ENCODE measurements around the gene TMOD3.

Gene TMOD3

GRCh38 chr15:51904421-51904820 lies 75.0 kb downstream of the TMOD3 start:
- H3K36me3 Mint-ChIP-seq = peaks cover 70% of the 10 kb centered on the region

GRCh38 chr15:51904931-51905330 lies 75.5 kb downstream of the TMOD3 start:
- Mint-ChIP-seq H3K4me3 (no peak overlapping the region), H3K4me1 (no peaks in the 10 kb centered on the region), H3K27ac (no peak overlapping the region), H3K36me3 (peaks cover 69% of the 10 kb centered on the region), H3K9me3 (no peaks in the 10 kb centered on the region), H3K27me3 (no peaks in the 10 kb centered on the region)
- ATAC-seq = no peak

More at GRCh38 chr15:51904421-51904820, 75.0 kb downstream of the TMOD3 start:
- no peak for ATAC-seq
- Mint-ChIP-seq H3K27me3 (no peaks in the 10 kb centered on the region), H3K4me1 (no peaks in the 10 kb centered on the region), H3K27ac (no peak overlapping the region), H3K4me3 (no peak overlapping the region), H3K9me3 (no peaks in the 10 kb centered on the region)

GRCh38 chr15:51907136-51907862 lies 77.8 kb downstream of the TMOD3 start:
- Mint-ChIP-seq H3K36me3 (peaks cover 61% of the 10 kb centered on the region), H3K9me3 (no peaks in the 10 kb centered on the region), H3K4me3 (no peak overlapping the region), H3K4me1 (no peaks in the 10 kb centered on the region), H3K27ac (no peak overlapping the region), H3K27me3 (no peaks in the 10 kb centered on the region)
- no peak for ATAC-seq

- Mint-ChIP-seq H3K4me3 (no peak overlapping the region), H3K9me3 (no peaks in the 10 kb centered on the region), H3K4me1 (no peaks in the 10 kb centered on the region), H3K27me3 (no peaks in the 10 kb centered on the region), H3K36me3 (peaks cover 56% of the 10 kb centered on the region), H3K27ac (no peak overlapping the region)
- ATAC-seq = no peak
These were observed 78.9 kb downstream of the TMOD3 start for GRCh38 chr15:51908316-51908715.

- H3K36me3 Mint-ChIP-seq = peaks cover 46% of the 10 kb centered on the region
- H3K27me3 Mint-ChIP-seq = no peaks in the 10 kb centered on the region
- no peak for ATAC-seq
- no peak overlapping the region for H3K27ac Mint-ChIP-seq
- no peak overlapping the region for H3K4me3 Mint-ChIP-seq
- no peaks in the 10 kb centered on the region for H3K9me3 Mint-ChIP-seq
- H3K4me1 Mint-ChIP-seq = no peaks in the 10 kb centered on the region
These were observed 80.1 kb downstream of the TMOD3 start for GRCh38 chr15:51909584-51909983.

- Mint-ChIP-seq H3K9me3 (no peaks in the 10 kb centered on the region), H3K4me3 (no peak overlapping the region), H3K4me1 (no peaks in the 10 kb centered on the region), H3K36me3 (peaks cover 31% of the 10 kb centered on the region), H3K27me3 (no peaks in the 10 kb centered on the region), H3K27ac (no peak overlapping the region)
- no peak for ATAC-seq
These were observed 83.1 kb downstream of the TMOD3 start for GRCh38 chr15:51912528-51912927.

GRCh38 chr15:51917493-51917892 lies 88.0 kb downstream of the TMOD3 start:
- ATAC-seq = no peak

GRCh38 chr15:51924156-51925068 lies 95.0 kb downstream of the TMOD3 start:
- ATAC-seq = no peak
- H3K4me1 Mint-ChIP-seq = no peaks in the 10 kb centered on the region
- H3K4me3 Mint-ChIP-seq = no peak overlapping the region
- H3K27me3 Mint-ChIP-seq = no peaks in the 10 kb centered on the region
- peaks cover 41% of the 10 kb centered on the region for H3K36me3 Mint-ChIP-seq
- H3K9me3 Mint-ChIP-seq = no peaks in the 10 kb centered on the region
- no peak overlapping the region for H3K27ac Mint-ChIP-seq

More at GRCh38 chr15:51917493-51917892, 88.0 kb downstream of the TMOD3 start:
- Mint-ChIP-seq H3K27me3 (no peaks in the 10 kb centered on the region), H3K36me3 (peaks cover 17% of the 10 kb centered on the region), H3K9me3 (no peaks in the 10 kb centered on the region), H3K27ac (no peak overlapping the region), H3K4me1 (no peaks in the 10 kb centered on the region), H3K4me3 (no peak overlapping the region)

GRCh38 chr15:51926809-51927208 lies 97.4 kb downstream of the TMOD3 start:
- Mint-ChIP-seq H3K27me3 (no peaks in the 10 kb centered on the region), H3K4me1 (no peaks in the 10 kb centered on the region), H3K27ac (no peak overlapping the region), H3K4me3 (no peak overlapping the region), H3K9me3 (no peaks in the 10 kb centered on the region), H3K36me3 (peaks cover 39% of the 10 kb centered on the region)
- ATAC-seq = no peak

GRCh38 chr15:51931016-51931415 lies 101.6 kb downstream of the TMOD3 start:
- no peak for ATAC-seq
- H3K27ac Mint-ChIP-seq = no peak overlapping the region
- peaks cover 14% of the 10 kb centered on the region for H3K4me1 Mint-ChIP-seq
- no peaks in the 10 kb centered on the region for H3K9me3 Mint-ChIP-seq
- H3K36me3 Mint-ChIP-seq = peaks cover 20% of the 10 kb centered on the region
- no peaks in the 10 kb centered on the region for H3K27me3 Mint-ChIP-seq
- no peak overlapping the region for H3K4me3 Mint-ChIP-seq

GRCh38 chr15:51931638-51932037 lies 102.2 kb downstream of the TMOD3 start:
- no peak overlapping the region for H3K4me3 Mint-ChIP-seq
- H3K36me3 Mint-ChIP-seq = peaks cover 20% of the 10 kb centered on the region
- H3K9me3 Mint-ChIP-seq = no peaks in the 10 kb centered on the region
- H3K4me1 Mint-ChIP-seq = peaks cover 21% of the 10 kb centered on the region
- H3K27me3 Mint-ChIP-seq = no peaks in the 10 kb centered on the region
- H3K27ac Mint-ChIP-seq = no peak overlapping the region
- no peak for ATAC-seq

GRCh38 chr15:51932161-51932560 lies 102.7 kb downstream of the TMOD3 start:
- no peaks in the 10 kb centered on the region for H3K27me3 Mint-ChIP-seq

GRCh38 chr15:51935466-51936104 lies 106.1 kb downstream of the TMOD3 start:
- Mint-ChIP-seq H3K9me3 (no peaks in the 10 kb centered on the region), H3K4me3 (peak overlapping the region; percentile 31), H3K27me3 (no peaks in the 10 kb centered on the region), H3K4me1 (peaks cover 22% of the 10 kb centered on the region), H3K36me3 (peaks cover 22% of the 10 kb centered on the region), H3K27ac (peak overlapping the region; percentile 75)
- ATAC-seq = peak; percentile 89

More at GRCh38 chr15:51932161-51932560, 102.7 kb downstream of the TMOD3 start:
- Mint-ChIP-seq H3K36me3 (peaks cover 22% of the 10 kb centered on the region), H3K4me1 (peaks cover 22% of the 10 kb centered on the region), H3K4me3 (no peak overlapping the region), H3K9me3 (no peaks in the 10 kb centered on the region), H3K27ac (no peak overlapping the region)
- ATAC-seq = no peak

GRCh38 chr15:51936105-51936478 lies 106.6 kb downstream of the TMOD3 start:
- Mint-ChIP-seq H3K27ac (peak overlapping the region; percentile 75), H3K4me1 (peaks cover 22% of the 10 kb centered on the region)

GRCh38 chr15:51938286-51938685 lies 108.8 kb downstream of the TMOD3 start:
- Mint-ChIP-seq H3K27ac (no peak overlapping the region), H3K27me3 (no peaks in the 10 kb centered on the region), H3K9me3 (no peaks in the 10 kb centered on the region), H3K36me3 (peaks cover 33% of the 10 kb centered on the region), H3K4me3 (no peak overlapping the region), H3K4me1 (peaks cover 22% of the 10 kb centered on the region)
- ATAC-seq = no peak

More at GRCh38 chr15:51936105-51936478, 106.6 kb downstream of the TMOD3 start:
- H3K4me3 Mint-ChIP-seq = peak overlapping the region; percentile 1
- peaks cover 22% of the 10 kb centered on the region for H3K36me3 Mint-ChIP-seq
- H3K9me3 Mint-ChIP-seq = no peaks in the 10 kb centered on the region
- H3K27me3 Mint-ChIP-seq = no peaks in the 10 kb centered on the region
- ATAC-seq = no peak
